OCI-LY7 (cell line): ENCODE results near the gene RAD9A. TPM values are rescaled to one million over a fixed set of nuclear protein-coding genes. Genes with fewer than 3 reads are reported as not detected.

Source experiments
- BruUV-seq: library from RNA; stranded (reverse); fragments of 400-500 nt; replicated peaks from 2 replicates; lab custom pipeline; 2021; lab: Mats Ljungman, UMichigan
- CTCF ChIA-PET: fragments of 300-600 bp; sonication (Branson Sonifier 250); formaldehyde crosslinking; loops from one replicate; lab custom pipeline; 2022; ENCODE audit warnings: antibody characterized with exemption; ENCODE audit not compliant: unreplicated experiment; lab: Charles Lee
- POLR2A ChIA-PET: fragments of 300-600 bp; sonication (Branson Sonifier 250); formaldehyde crosslinking; loops from one replicate; lab custom pipeline; 2022; ENCODE audit warnings: antibody characterized with exemption; lab: Charles Lee
- DNase-seq: peaks from one replicate; pipeline ENCODE4 v3.0.0-alpha.2; 2015; ENCODE audit warnings: low spot score
- H2AFZ ChIP-seq: fragments of 200-600 bp; sonication (generic), shearing (Covaris generic); 2 replicates; pipeline ENCODE4 v1.6.1; 2014; ENCODE audit warnings: mild to moderate bottlenecking, antibody characterized with exemption, low read length, moderate library complexity
- H3K27ac ChIP-seq: fragments of 200-600 bp; sonication (generic); 2 replicates; pipeline ENCODE4 v1.5.1; 2014; ENCODE audit warnings: mixed run types, low read depth, mild to moderate bottlenecking, moderate library complexity, low read length, inconsistent platforms; ENCODE audit not compliant: poor library complexity, severe bottlenecking
- H3K36me3 ChIP-seq: fragments of 200-600 bp; sonication (generic); 2 replicates; pipeline ENCODE4 v1.6.1; 2014; ENCODE audit warnings: mild to moderate bottlenecking, antibody characterized with exemption, low read length, moderate library complexity, mixed read lengths; ENCODE audit not compliant: insufficient read depth
- H3K4me1 ChIP-seq: fragments of 200-600 bp; sonication (generic); 2 replicates; pipeline ENCODE4 v1.5.1; 2014; ENCODE audit warnings: mild to moderate bottlenecking, low read length; ENCODE audit not compliant: insufficient read depth, poor library complexity, severe bottlenecking
- H3K4me2 ChIP-seq: fragments of 200-600 bp; sonication (generic); 2 replicates; pipeline ENCODE4 v1.6.1; 2014; ENCODE audit warnings: mild to moderate bottlenecking, low read length
- H3K4me3 ChIP-seq: fragments of 200-600 bp; sonication (generic); 2 replicates; pipeline ENCODE4 v1.5.1; 2014; ENCODE audit warnings: mild to moderate bottlenecking, low read depth, low read length; ENCODE audit not compliant: poor library complexity, severe bottlenecking
- H3K79me2 ChIP-seq: fragments of 200-600 bp; sonication (generic); 2 replicates; pipeline ENCODE4 v1.6.1; 2016; ENCODE audit warnings: low read depth, mild to moderate bottlenecking, low read length, moderate library complexity, mixed read lengths; ENCODE audit not compliant: insufficient read depth
- H3K9me2 ChIP-seq: fragments of 200-600 bp; sonication (generic); 2 replicates; pipeline ENCODE4 v1.6.1; 2016; ENCODE audit warnings: mild to moderate bottlenecking, low read length, mixed read lengths; ENCODE audit not compliant: insufficient read depth
- H3K9me3 ChIP-seq: fragments of 200-600 bp; sonication (generic); 2 replicates; pipeline ENCODE4 v1.6.1; 2014; ENCODE audit warnings: mild to moderate bottlenecking, mixed run types, low read length, mixed read lengths
- H4K20me1 ChIP-seq: fragments of 200-600 bp; sonication (generic); 2 replicates; pipeline ENCODE4 v1.6.1; 2014; ENCODE audit warnings: mild to moderate bottlenecking, antibody characterized with exemption, low read length, moderate library complexity, mixed read lengths; ENCODE audit not compliant: insufficient read depth
- CTCF ChIP-seq: fragments of 200-600 bp; sonication (generic); conservative IDR thresholded peaks from 2 replicates; pipeline ENCODE4 v1.5.1; 2014; ENCODE audit warnings: mild to moderate bottlenecking, antibody characterized with exemption, low read length, moderate library complexity, mixed read lengths
- EZH2phosphoT487 ChIP-seq: fragments of 200-600 bp; sonication (generic); IDR thresholded peaks from 2 replicates; pipeline ENCODE4 v1.6.1; 2018; ENCODE audit warnings: low read depth, borderline replicate concordance, mild to moderate bottlenecking, mixed run types, antibody characterized with exemption, low read length, moderate library complexity, mixed read lengths
- intact Hi-C: fragments of 100-400 bp; cut with micrococcal nuclease; formaldehyde crosslinking; loops from one replicate; pipeline ENCODE4 v1.10.0; 2022; ENCODE audit not compliant: unreplicated experiment
- total RNA-seq, 2 experiments: library from RNA; depleted of rRNA in 1 of 2; stranded (reverse); fragments of >200 nt in 1 of 2; shearing (Covaris generic) in 1 of 2; gene quantifications; 2 replicates each; pipeline ENCODE4 v1.2.3, GENCODE V29; 2014 to 2022

Gene RAD9A
- total RNA-seq, 2 experiments from 2014 or later: 51.0 to 62.2 TPM

DNA sequence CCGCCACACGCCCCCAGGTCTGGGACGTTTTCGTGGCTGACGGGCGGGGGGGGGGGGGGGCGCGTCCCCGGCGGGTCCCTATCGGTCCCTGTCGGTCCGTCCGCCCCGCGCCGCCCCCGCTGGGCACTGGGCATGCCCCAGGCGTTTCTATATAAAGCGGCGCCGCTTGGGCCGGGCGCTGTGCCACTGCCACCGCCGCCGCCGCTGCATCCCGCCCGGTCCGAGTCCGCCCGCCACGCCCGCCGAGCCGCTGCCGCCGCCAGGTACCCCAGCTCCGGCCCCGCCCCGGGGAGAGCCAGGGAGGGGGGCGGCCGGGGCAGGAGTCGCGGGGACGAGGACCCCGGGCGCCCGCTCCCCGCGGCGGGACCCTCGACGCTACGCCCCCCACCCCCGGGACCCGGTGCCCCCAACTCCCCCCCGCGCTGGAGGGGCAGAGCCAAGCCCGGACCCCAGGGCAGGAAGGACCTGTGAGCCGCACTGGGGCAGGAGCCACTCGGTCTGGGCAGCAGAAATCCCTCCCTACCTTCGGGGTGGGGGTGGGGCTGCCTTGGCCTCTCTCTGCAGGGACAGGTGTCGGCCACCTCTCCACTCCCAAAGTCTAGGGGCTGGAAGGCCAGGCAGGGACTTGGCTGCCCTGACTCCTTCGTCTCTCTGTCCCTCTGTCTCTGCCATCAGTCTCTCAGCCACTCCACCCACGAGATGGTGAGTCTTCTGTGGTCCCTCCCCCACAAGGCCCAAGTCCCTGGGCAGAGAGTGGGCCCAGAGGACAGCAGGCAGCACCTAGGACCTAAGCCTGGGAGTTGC lies 23.9 kb downstream of the RAD9A start, which contains the start of gene CARNS1:
CARNS1 (plus strand) TSS at position 178 of the 804 bp plus-strand sequence; CDS start at position 700, 522 bp downstream.
- H3K9me2 ChIP-seq: no peaks in the 10 kb centered on the region
- H3K79me2 ChIP-seq: no peaks in the 10 kb centered on the region
- peaks cover 3% of the 10 kb centered on the region for H3K36me3 ChIP-seq
- intact Hi-C loops: no loop called here
- no peaks in the 10 kb centered on the region for H4K20me1 ChIP-seq
- TF ChIP-seq CTCF: no peak
- TF ChIP-seq EZH2phosphoT487: no peak
- H3K4me3 ChIP-seq: no peak within 1 kb of the TSS
- peak within 1 kb of the TSS; percentile 31; the same call in 1 of the 2 replicates for H3K4me2 ChIP-seq
- H2AFZ ChIP-seq: no peak within 1 kb of the TSS
- CTCF ChIA-PET: no interaction called here
- H3K4me1 ChIP-seq: peaks cover 70% of the 10 kb centered on the region
- DNase-seq: no peak
- H3K27ac ChIP-seq: no peak within 1 kb of the TSS
- POLR2A ChIA-PET: no interaction called here
- no peaks in the 10 kb centered on the region for H3K9me3 ChIP-seq
- no TSS peak for BruUV-seq

DNA sequence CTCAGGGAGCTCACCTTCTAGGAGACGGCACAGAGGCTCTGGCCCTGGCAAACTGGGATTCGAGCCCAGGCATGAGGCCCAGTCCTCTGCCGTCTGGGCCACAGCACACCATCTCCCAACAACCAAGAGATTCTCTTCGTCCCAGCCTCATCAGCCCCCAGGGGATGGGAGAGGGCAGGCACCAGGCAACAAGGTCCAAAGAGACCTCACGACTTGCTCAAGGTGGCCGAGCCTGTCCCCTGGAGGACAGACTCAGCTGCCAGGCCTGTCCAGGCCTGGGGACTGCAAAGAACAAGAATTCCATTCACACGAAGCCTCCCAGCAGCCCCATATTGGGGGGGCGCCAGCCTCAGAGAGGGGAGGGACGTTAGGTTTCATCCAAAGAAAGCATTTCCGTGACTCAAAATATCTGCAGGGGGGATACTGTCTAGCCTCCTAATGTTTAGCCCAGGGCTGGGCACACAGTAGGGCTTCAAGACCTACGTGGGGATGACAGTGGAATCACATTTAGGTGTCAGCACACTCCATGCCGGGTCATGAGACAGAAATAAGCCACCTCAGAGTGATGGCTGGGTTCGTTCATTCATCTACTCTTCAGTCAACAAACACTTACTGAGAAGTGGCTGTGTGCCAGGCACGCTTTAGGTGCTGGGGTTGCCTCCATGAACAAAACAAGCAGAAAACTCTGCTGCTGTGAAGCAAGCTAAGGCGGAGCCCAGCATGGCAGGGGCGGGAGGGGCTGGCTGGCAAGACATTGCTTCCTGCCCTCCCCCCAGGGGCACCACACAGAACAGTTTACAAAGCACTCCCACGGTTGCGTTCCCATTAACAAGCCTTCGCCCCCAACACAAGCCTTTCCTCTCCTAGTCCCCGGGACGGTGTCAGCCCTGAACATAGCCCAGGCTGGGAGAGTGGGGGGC lies 24.9 kb downstream of the RAD9A start:
- Histone ChIP-seq H3K79me2 (no peaks in the 10 kb centered on the region), H2AFZ (no peak overlapping the region), H3K4me3 (no peak overlapping the region), H3K36me3 (no peaks in the 10 kb centered on the region), H3K9me2 (no peaks in the 10 kb centered on the region), H3K9me3 (no peaks in the 10 kb centered on the region), H3K4me2 (peak overlapping the region; percentile 31), H4K20me1 (no peaks in the 10 kb centered on the region), H3K27ac (no peak overlapping the region), H3K4me1 (peaks cover 67% of the 10 kb centered on the region)
- CTCF ChIA-PET: no interaction called here
- intact Hi-C loops: no loop called here
- POLR2A ChIA-PET: no interaction called here
- BruUV-seq: no TSS peak
- TF ChIP-seq EZH2phosphoT487 (no peak), CTCF (no peak)
- no peak for DNase-seq
